Fibroblast of lung (primary cell): ENCODE data around the gene SPHK2. TPM values are rescaled to one million over a fixed set of nuclear protein-coding genes. Genes with fewer than 3 reads are reported as not detected.

Experiments
- DNase-seq, 2 donors: peaks; one replicate each; pipeline versions ENCODE4 v3.0.0 to v3.0.0-alpha.2; 2010; ENCODE audit warnings: low read depth in 2 of 2
- H2AFZ ChIP-seq: 2 replicates; pipeline ENCODE4 v1.5.1; 2012; ENCODE audit warnings: low read length, control low read depth, inconsistent platforms
- H3K27ac ChIP-seq: 2 replicates; pipeline ENCODE4 v1.5.1; 2011; ENCODE audit warnings: low read length, control low read depth; ENCODE audit not compliant: insufficient read depth
- H3K27me3 ChIP-seq: 2 replicates; pipeline ENCODE4 v1.5.1; 2011; ENCODE audit warnings: mild to moderate bottlenecking, low read length; ENCODE audit not compliant: control insufficient read depth, insufficient read depth
- H3K36me3 ChIP-seq: 2 replicates; pipeline ENCODE4 v1.5.1; 2011; ENCODE audit warnings: low read length; ENCODE audit not compliant: control insufficient read depth, insufficient read depth
- H3K4me1 ChIP-seq: 2 replicates; pipeline ENCODE4 v1.5.1; 2011; ENCODE audit warnings: low read length; ENCODE audit not compliant: control insufficient read depth, insufficient read depth; ENCODE audit errors: extremely low read depth
- H3K4me2 ChIP-seq: 2 replicates; pipeline ENCODE4 v1.5.1; 2011; ENCODE audit warnings: low read length, control low read depth; ENCODE audit not compliant: insufficient read depth; ENCODE audit errors: extremely low read depth
- H3K4me3 ChIP-seq, 4 experiments: fragments of 200-600 bp in 1 of 4; sonication (generic) in 1 of 4; replicated peaks in 1 of 4; 2 replicates each; pipeline ENCODE4 v1.5.1; 2011 to 2016; ENCODE audit warnings: low read length in 4 of 4, low read depth in 3 of 4, mild to moderate bottlenecking in 3 of 4, control low read depth in 2 of 4, inconsistent platforms in 1 of 4, mixed read lengths in 1 of 4; ENCODE audit not compliant: insufficient read depth in 1 of 4; ENCODE audit errors: control extremely low read depth in 1 of 4
- H3K79me2 ChIP-seq: 2 replicates; pipeline ENCODE4 v1.5.1; 2012; ENCODE audit warnings: mild to moderate bottlenecking, low read length, inconsistent platforms; ENCODE audit not compliant: control insufficient read depth, insufficient read depth
- H3K9ac ChIP-seq: 2 replicates; pipeline ENCODE4 v1.5.1; 2011; ENCODE audit warnings: mild to moderate bottlenecking, low read length, control low read depth; ENCODE audit not compliant: insufficient read depth
- H3K9me3 ChIP-seq: 2 replicates; pipeline ENCODE4 v1.5.1; 2012; ENCODE audit warnings: low read depth, low read length; ENCODE audit not compliant: control insufficient read depth, insufficient read depth
- H4K20me1 ChIP-seq: 2 replicates; pipeline ENCODE4 v1.5.1; 2011; ENCODE audit warnings: low read length; ENCODE audit not compliant: control insufficient read depth, insufficient read depth; ENCODE audit errors: extremely low read depth
- CTCF ChIP-seq, 2 donors: IDR thresholded peaks in 1 of 2; conservative IDR thresholded peaks in 1 of 2; 1 replicate in 1 of 2; 2 replicates in 1 of 2; pipeline ENCODE4 v1.5.1; 2011 to 2012; ENCODE audit warnings: low read length in 2 of 2, control low read depth in 1 of 2, inconsistent platforms in 1 of 2, low read depth in 1 of 2, mild to moderate bottlenecking in 1 of 2
- EZH2 ChIP-seq: IDR thresholded peaks from 2 replicates; pipeline ENCODE4 v1.5.1; 2012; ENCODE audit warnings: low read length, control low read depth, mild to moderate bottlenecking; ENCODE audit errors: missing control alignments
- polyA plus RNA-seq, 2 donors: library from polyadenylated mRNA; depleted of rRNA in 1 of 2; stranded (reverse) in 1 of 2; unstranded in 1 of 2; fragments of >200 nt; gene quantifications; 2 replicates each; pipeline ENCODE4 v1.2.1, GENCODE V29; 2011 to 2012; ENCODE audit warnings: missing spikeins in 1 of 2
- total RNA-seq: library from RNA; depleted of rRNA; stranded (reverse); fragments of >200 nt; gene quantifications from 2 replicates; pipeline ENCODE4 v1.2.1, GENCODE V29; 2014

Gene SPHK2
- total and polyA plus RNA-seq, 2 donors (not counting 1 experiment from before 2014, with no cell fraction given): 3.4 to 9.6 TPM

GRCh38 chr19:48634424-48635262 is 15.3 kb downstream of the SPHK2 start:
- peak overlapping the region; percentile 53 for H3K9ac ChIP-seq
- H4K20me1 ChIP-seq: no peaks in the 10 kb centered on the region
- H2AFZ ChIP-seq: peak overlapping the region; percentile 80
- peaks cover 43% of the 10 kb centered on the region for H3K4me1 ChIP-seq
- DNase-seq: peak; percentile 90 to 95
- H3K4me3 ChIP-seq: peak overlapping the region; percentile 20 to 76 (median 34)
- H3K27me3 ChIP-seq: no peaks in the 10 kb centered on the region
- peak overlapping the region; percentile 77 for H3K27ac ChIP-seq
- no peaks in the 10 kb centered on the region for H3K79me2 ChIP-seq
- no peaks in the 10 kb centered on the region for H3K36me3 ChIP-seq
- peak overlapping the region; percentile 99 for H3K4me2 ChIP-seq
- no peak for TF ChIP-seq CTCF (conservative IDR thresholded peaks at IDR 0.05 in 1 of 2, IDR thresholded peaks at IDR 0.05 in 1 of 2; ENCODE audit: low read depth in 1 of 2, low read length in 2 of 2)
- no peaks in the 10 kb centered on the region for H3K9me3 ChIP-seq

- no peaks in the 10 kb centered on the region for H3K79me2 ChIP-seq
- H3K4me3 ChIP-seq: peak overlapping the region in 3 of 4 experiments; percentile 40 to 76 (median 53)
- H3K4me2 ChIP-seq: peak overlapping the region; percentile 87
- peaks cover 41% of the 10 kb centered on the region for H3K4me1 ChIP-seq
- no peak overlapping the region for H2AFZ ChIP-seq
- peak overlapping the region; percentile 77 for H3K27ac ChIP-seq
- TF ChIP-seq EZH2: no peak
- TF ChIP-seq CTCF (conservative IDR thresholded peaks at IDR 0.05 in 1 of 2, IDR thresholded peaks at IDR 0.05 in 1 of 2; ENCODE audit: low read depth in 1 of 2, low read length in 2 of 2): no peak
- DNase-seq: no peak
- no peaks in the 10 kb centered on the region for H4K20me1 ChIP-seq
- peak overlapping the region; percentile 42 for H3K9ac ChIP-seq
- no peaks in the 10 kb centered on the region for H3K36me3 ChIP-seq
- no peaks in the 10 kb centered on the region for H3K9me3 ChIP-seq
- no peaks in the 10 kb centered on the region for H3K27me3 ChIP-seq
Observed at GRCh38 chr19:48635263-48635965, 16.1 kb downstream of the SPHK2 start.
